ENCODE measurements around the gene PHF11.
A peak's percentile ranks its signal among the peaks of the same experiment; 100 is the strongest.
"Not testable (repeated sequence)": the region's sequence is repeated elsewhere in the genome, so short reads cannot be mapped to it uniquely, and the experiment has no call there.

PHF11 gene

DNA sequence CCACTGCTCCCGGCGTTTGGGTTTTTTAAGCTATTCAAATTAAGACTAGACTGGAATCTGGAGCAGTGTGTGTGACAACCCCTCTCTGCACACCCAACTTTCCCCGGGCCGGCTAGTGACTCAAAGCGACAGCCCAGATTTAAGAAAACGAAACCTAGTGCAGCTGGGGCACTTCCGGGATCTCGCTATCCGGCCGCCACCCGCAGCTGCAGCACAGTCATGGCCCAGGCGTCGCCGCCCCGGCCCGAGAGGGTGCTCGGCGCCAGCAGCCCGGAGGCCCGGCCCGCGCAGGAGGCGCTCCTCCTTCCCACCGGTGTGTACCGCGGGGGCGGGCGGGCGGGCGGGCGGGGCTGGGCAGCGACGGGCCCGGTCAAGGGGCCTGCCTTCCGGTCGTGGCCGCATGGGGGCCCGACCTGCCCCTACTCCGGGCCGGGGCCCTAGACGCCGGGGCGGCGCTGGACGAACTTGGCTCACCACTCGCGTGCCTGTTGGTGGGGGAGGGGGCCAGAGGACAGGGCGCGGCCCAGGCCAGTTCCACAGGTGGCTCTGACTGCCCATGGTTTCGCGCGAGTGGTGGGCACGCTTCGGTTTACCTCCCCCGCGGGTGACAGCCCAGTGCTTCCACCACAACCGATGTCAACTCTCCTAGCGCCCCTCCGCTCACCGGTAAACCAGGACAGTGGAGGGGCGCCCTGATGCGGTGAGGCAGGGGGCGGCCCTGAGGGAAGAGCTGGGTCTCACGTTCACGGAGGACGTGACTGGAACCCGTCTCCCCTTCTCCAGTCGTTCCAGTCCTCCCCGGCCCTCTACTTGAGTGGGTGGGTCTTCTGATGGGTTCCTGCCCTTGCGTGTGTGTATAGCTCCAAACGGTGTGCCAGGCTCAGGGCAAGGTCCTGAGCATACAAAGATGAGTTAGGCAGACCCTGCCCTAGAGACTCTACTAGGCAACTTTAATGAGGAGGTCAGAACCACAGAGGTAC is at the start of gene PHF11:
Gene PHF11 (plus strand): TSS at position 171 of the 980 bp plus-strand sequence. CDS start 49 bp downstream, at position 220.
- FAIRE-seq, result no peak

DNA sequence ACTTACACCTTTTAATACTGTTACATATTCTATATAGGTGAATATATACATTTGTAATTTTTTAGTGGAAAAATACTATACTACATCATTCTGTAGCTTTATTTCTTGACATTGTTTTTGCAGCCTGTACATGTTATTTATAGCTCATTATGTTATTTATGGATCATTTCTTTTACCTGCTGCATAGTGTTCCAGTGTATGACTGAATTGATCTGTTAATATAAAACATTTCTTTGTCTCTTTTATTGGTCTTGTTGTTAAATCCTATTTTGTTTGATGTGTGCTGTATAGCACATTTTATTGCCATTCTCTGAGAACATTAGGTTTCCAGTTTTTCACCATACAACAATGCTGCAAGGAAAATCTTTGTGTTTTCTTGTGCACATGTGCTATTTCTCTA is 49.3 kb upstream of the PHF11 start:
- DNase-seq (ENCODE audit: insufficient read length, low spot score) (no peak), FAIRE-seq (no peak)

More for the DNA sequence above, at the start of gene PHF11:
- DNase-seq (ENCODE audit: insufficient read length, low spot score), result peak; percentile 44

DNA sequence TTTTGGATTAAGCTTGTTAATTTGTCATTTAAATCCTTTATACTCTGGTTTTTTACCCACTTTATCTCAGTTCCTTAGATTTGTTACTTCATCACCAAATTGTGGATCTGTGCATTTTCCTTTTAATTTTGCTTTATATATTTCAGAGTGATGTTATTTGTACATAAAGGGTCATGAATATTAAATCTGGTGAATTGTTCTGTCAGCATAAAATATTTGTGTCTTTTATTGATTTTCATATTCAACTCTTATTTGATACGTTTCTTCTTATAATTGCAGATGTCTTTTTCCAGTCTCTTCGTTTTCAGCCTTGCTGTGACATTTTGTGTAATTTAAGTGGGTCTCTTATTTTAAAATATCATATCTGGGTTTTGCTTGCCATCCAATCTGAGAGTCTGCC is 47.0 kb upstream of the PHF11 start:
- no peak for DNase-seq (ENCODE audit: insufficient read length, low spot score)
- FAIRE-seq, result no peak

GRCh38 chr13:49450105-49450819 is 45.5 kb upstream of the PHF11 start:
- FAIRE-seq (no peak), DNase-seq (ENCODE audit: insufficient read length, low spot score) (no peak)

- FAIRE-seq (no peak), DNase-seq (ENCODE audit: insufficient read length, low spot score) (no peak)
These were observed 42.9 kb upstream of the PHF11 start for GRCh38 chr13:49452725-49453457.

- no peak for DNase-seq (ENCODE audit: insufficient read length, low spot score)
- FAIRE-seq, result no peak
These were observed 42.3 kb upstream of the PHF11 start for GRCh38 chr13:49453465-49453864.

DNA sequence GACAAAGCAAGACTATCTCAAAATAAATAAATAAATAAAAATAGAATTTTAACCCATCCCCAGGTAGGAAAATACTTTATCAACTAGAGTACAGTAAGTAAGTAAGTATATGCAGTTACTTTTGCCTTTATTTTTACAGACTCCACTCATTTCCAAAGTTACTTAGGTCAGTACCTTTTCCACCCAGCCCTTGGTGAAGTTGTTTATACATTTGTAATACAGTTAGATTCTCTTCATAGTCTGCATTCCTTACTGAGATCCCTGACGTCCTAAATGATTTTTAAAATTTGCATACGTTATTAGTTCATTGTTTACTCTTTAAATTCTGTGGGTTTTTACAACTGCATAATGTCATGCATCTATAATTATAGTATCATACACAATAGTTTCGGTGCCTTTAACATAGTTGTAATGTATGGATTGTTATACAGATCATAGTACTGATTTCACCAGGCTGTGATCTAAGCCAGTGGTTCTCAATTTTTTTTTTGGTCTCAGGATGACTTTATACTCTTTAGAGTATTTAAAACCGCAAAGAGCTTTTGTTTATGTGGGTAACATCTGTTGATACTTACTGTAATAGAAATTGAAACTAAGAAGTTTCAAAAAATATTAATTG is 41.3 kb upstream of the PHF11 start:
- FAIRE-seq, result no peak

GRCh38 chr13:49455007-49455398 is 40.8 kb upstream of the PHF11 start:
- no peak for DNase-seq (ENCODE audit: insufficient read length, low spot score)
- FAIRE-seq, result no peak

More for the DNA sequence above, 41.3 kb upstream of the PHF11 start:
- no peak for DNase-seq (ENCODE audit: insufficient read length, low spot score)

DNA sequence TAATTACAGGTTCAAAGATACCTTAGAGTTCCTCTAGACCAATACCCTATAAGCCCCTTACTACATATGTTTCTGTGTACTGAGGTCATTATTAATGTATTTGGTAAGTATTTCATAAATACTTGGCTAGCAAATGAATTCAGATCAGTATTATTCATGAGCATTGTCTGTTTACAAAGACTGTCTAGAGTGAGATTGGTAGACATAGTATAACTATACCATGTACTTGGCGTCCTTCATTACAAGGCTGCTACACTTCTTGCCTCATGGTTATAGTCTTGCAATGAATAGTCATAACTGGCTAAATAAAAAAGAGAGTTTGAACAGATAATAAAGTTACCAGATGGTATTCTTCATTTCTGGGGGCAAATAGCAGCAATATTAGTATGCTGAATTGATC is 39.6 kb upstream of the PHF11 start:
- FAIRE-seq (no peak), DNase-seq (ENCODE audit: insufficient read length, low spot score) (no peak)

DNA sequence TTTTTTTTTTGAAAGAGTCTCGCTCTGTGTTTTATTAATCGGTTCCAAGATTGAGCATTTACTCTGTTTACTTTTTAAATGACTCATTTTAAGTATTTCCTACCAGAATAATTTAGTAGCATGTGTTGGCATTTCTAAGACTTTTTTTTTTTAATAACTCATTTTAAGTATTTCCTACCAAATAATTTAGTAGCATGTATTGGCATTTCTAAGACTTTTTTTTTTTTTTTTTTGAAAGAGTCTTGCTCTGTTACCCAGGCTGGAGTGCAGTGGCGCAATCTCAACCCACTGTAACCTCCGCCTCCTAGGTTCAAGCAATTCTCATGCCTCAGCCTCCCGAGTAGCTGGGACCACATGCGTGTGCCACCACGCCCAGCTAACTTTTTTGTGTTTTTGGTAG is 38.5 kb upstream of the PHF11 start:
- FAIRE-seq (no peak), DNase-seq (ENCODE audit: insufficient read length, low spot score) (no peak)

- no peak for FAIRE-seq
- DNase-seq (ENCODE audit: insufficient read length, low spot score), result no peak
These were observed 36.2 kb upstream of the PHF11 start for GRCh38 chr13:49459580-49459979.

GRCh38 chr13:49464085-49464484 is 31.7 kb upstream of the PHF11 start:
- FAIRE-seq, result no peak
- DNase-seq (ENCODE audit: insufficient read length, low spot score), result no peak

- no peak for FAIRE-seq
These were observed 31.0 kb upstream of the PHF11 start for GRCh38 chr13:49464621-49465325.

GRCh38 chr13:49466292-49466838 is 29.4 kb upstream of the PHF11 start:
- DNase-seq (ENCODE audit: insufficient read length, low spot score), result no peak
- FAIRE-seq, result no peak

More at GRCh38 chr13:49464621-49465325, 31.0 kb upstream of the PHF11 start:
- no peak for DNase-seq (ENCODE audit: insufficient read length, low spot score)

DNA sequence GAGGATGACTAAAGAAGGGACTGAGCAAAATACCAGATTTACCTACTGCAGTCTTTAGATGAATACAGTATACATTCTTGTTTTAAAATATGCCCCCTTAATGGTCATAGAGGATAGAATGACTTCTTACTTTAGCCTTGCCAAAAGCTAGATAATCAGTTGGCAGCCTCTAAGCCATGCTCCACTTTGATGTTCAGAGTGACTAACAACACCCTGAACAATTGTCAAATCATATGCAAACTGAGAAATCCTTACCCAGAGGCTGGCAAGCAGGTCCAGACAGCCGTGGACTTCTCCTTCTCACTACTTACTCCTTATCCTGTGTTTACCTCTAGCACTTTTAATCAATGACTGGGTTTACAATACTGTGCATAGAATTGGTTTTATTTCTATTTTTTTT is 23.6 kb upstream of the PHF11 start:
- DNase-seq (ENCODE audit: insufficient read length, low spot score) (no peak), FAIRE-seq (no peak)

- no peak for DNase-seq (ENCODE audit: insufficient read length, low spot score)
- FAIRE-seq, result no peak
These were observed 19.2 kb upstream of the PHF11 start for GRCh38 chr13:49476529-49476928.

GRCh38 chr13:49481788-49482187 is 14.0 kb upstream of the PHF11 start:
- FAIRE-seq (no peak), DNase-seq (ENCODE audit: insufficient read length, low spot score) (no peak)

GRCh38 chr13:49488563-49488962 is 7.2 kb upstream of the PHF11 start:
- FAIRE-seq (no peak), DNase-seq (ENCODE audit: insufficient read length, low spot score) (no peak)

DNA sequence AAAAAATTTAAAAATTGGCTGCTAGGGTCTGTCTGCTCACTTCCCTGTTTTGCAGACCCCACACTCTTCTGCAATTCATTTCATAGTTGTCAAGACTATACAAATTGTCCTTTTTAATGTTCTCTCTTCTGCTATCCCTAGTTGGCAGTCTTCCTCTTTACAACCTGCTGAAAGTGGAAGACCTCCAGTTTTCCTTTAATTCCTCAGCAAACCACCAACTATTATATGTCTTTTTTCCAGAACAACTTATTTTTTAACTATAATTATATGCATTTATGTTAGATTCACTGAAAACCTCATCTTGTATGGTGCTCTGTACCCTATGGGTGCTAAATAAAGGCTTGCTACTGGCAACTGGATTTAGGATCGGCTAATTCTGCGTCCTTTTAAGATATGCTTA is 1.1 kb upstream of the PHF11 start:
- FAIRE-seq, result no peak
- no peak for DNase-seq (ENCODE audit: insufficient read length, low spot score)

GRCh38 chr13:49496837-49497236 is 1.1 kb downstream of the PHF11 start:
- FAIRE-seq, result not testable (repeated sequence)

More at GRCh38 chr13:49496837-49497236, 1.1 kb downstream of the PHF11 start:
- DNase-seq (ENCODE audit: insufficient read length, low spot score), result not testable (repeated sequence)
